ES-I3 (cell line): ENCODE results near the gene C1QTNF1.

Source experiments
- H3K36me3 ChIP-seq: 2 replicates; pipeline ENCODE4 v1.6.1; 2013; ENCODE audit warnings: mild to moderate bottlenecking, low read length, control low read depth, moderate library complexity; ENCODE audit not compliant: insufficient read depth
- H3K4me1 ChIP-seq: 2 replicates; pipeline ENCODE4 v1.6.1; 2013; ENCODE audit warnings: mild to moderate bottlenecking, control low read depth, low read length; ENCODE audit not compliant: insufficient read depth
- H3K9ac ChIP-seq: 2 replicates; pipeline ENCODE4 v1.6.1; 2013; ENCODE audit warnings: low read depth, mild to moderate bottlenecking, low read length, moderate library complexity
- H3K9me3 ChIP-seq: 2 replicates; pipeline ENCODE4 v1.6.1; 2013; ENCODE audit warnings: mild to moderate bottlenecking, low read length, moderate library complexity; ENCODE audit not compliant: control insufficient read depth, insufficient read depth

Gene C1QTNF1

GRCh38 chr17:78988152-78988551 lies 35.8 kb upstream of the C1QTNF1 start:
- no peak overlapping the region for H3K9ac ChIP-seq
- H3K36me3 ChIP-seq, result no peaks in the 10 kb centered on the region
- H3K9me3 ChIP-seq, result no peaks in the 10 kb centered on the region
- H3K4me1 ChIP-seq, result peaks cover 10% of the 10 kb centered on the region

GRCh38 chr17:78990349-78991016 lies 33.5 kb upstream of the C1QTNF1 start:
- no peak overlapping the region for H3K9ac ChIP-seq
- H3K36me3 ChIP-seq, result no peaks in the 10 kb centered on the region
- H3K4me1 ChIP-seq, result peaks cover 10% of the 10 kb centered on the region
- H3K9me3 ChIP-seq, result no peaks in the 10 kb centered on the region

- H3K4me1 ChIP-seq, result peaks cover 5% of the 10 kb centered on the region; the same call in 1 of the 2 replicates
Measured at GRCh38 chr17:78991017-78991738, 32.8 kb upstream of the C1QTNF1 start.

GRCh38 chr17:78991906-78992532 lies 31.9 kb upstream of the C1QTNF1 start:
- Histone ChIP-seq H3K9me3 (no peaks in the 10 kb centered on the region), H3K36me3 (peaks cover 3% of the 10 kb centered on the region; the same call in 1 of the 2 replicates), H3K4me1 (peaks cover under 1% of the 10 kb centered on the region; the same call in 1 of the 2 replicates), H3K9ac (no peak overlapping the region)

More at GRCh38 chr17:78991017-78991738, 32.8 kb upstream of the C1QTNF1 start:
- H3K9me3 ChIP-seq, result no peaks in the 10 kb centered on the region
- H3K9ac ChIP-seq, result no peak overlapping the region
- H3K36me3 ChIP-seq, result no peaks in the 10 kb centered on the region; the same call in 1 of the 2 replicates

GRCh38 chr17:78992542-78993212 lies 31.3 kb upstream of the C1QTNF1 start:
- Histone ChIP-seq H3K9me3 (no peaks in the 10 kb centered on the region), H3K9ac (no peak overlapping the region), H3K36me3 (peaks cover 3% of the 10 kb centered on the region; the same call in 1 of the 2 replicates), H3K4me1 (no peaks in the 10 kb centered on the region)

- Histone ChIP-seq H3K9me3 (no peaks in the 10 kb centered on the region), H3K9ac (no peak overlapping the region), H3K4me1 (no peaks in the 10 kb centered on the region), H3K36me3 (peaks cover 3% of the 10 kb centered on the region; the same call in 1 of the 2 replicates)
Measured at GRCh38 chr17:78993241-78993956, 30.6 kb upstream of the C1QTNF1 start.

- no peaks in the 10 kb centered on the region for H3K4me1 ChIP-seq
- no peak overlapping the region for H3K9ac ChIP-seq
- H3K9me3 ChIP-seq, result no peaks in the 10 kb centered on the region
- H3K36me3 ChIP-seq, result peaks cover 3% of the 10 kb centered on the region; the same call in 1 of the 2 replicates
Measured at GRCh38 chr17:78993981-78994671, 29.8 kb upstream of the C1QTNF1 start.

GRCh38 chr17:78995022-78995760 lies 28.8 kb upstream of the C1QTNF1 start:
- Histone ChIP-seq H3K9me3 (no peaks in the 10 kb centered on the region), H3K9ac (no peak overlapping the region), H3K4me1 (no peaks in the 10 kb centered on the region), H3K36me3 (peaks cover 3% of the 10 kb centered on the region; the same call in 1 of the 2 replicates)

GRCh38 chr17:78995761-78996451 lies 28.1 kb upstream of the C1QTNF1 start:
- no peak overlapping the region for H3K9ac ChIP-seq
- H3K4me1 ChIP-seq, result no peaks in the 10 kb centered on the region
- H3K9me3 ChIP-seq, result no peaks in the 10 kb centered on the region
- peaks cover 3% of the 10 kb centered on the region; the same call in 1 of the 2 replicates for H3K36me3 ChIP-seq

GRCh38 chr17:78996781-78997201 lies 27.2 kb upstream of the C1QTNF1 start:
- H3K36me3 ChIP-seq, result peaks cover 3% of the 10 kb centered on the region; the same call in 1 of the 2 replicates
- no peak overlapping the region for H3K9ac ChIP-seq
- no peaks in the 10 kb centered on the region for H3K9me3 ChIP-seq
- H3K4me1 ChIP-seq, result no peaks in the 10 kb centered on the region

GRCh38 chr17:78997231-78997741 lies 26.7 kb upstream of the C1QTNF1 start:
- no peaks in the 10 kb centered on the region for H3K9me3 ChIP-seq
- H3K9ac ChIP-seq, result no peak overlapping the region
- H3K36me3 ChIP-seq, result peaks cover 3% of the 10 kb centered on the region; the same call in 1 of the 2 replicates
- H3K4me1 ChIP-seq, result no peaks in the 10 kb centered on the region

- Histone ChIP-seq H3K9me3 (no peaks in the 10 kb centered on the region), H3K36me3 (peaks cover 3% of the 10 kb centered on the region; the same call in 1 of the 2 replicates), H3K9ac (no peak overlapping the region), H3K4me1 (no peaks in the 10 kb centered on the region)
Measured at GRCh38 chr17:78997881-78998280, 26.1 kb upstream of the C1QTNF1 start.
